H1 (cell line): ENCODE measurements around the gene MYL7. TPM values are rescaled to one million over a fixed set of nuclear protein-coding genes. Genes with fewer than 3 reads are reported as not detected.

Experiments used
- CTCF ChIA-PET: fragments of 300-600 bp; sonication (Branson Sonifier 250); formaldehyde crosslinking; loops from one replicate; lab custom pipeline; 2021; ENCODE audit not compliant: partially characterized antibody; lab: Charles Lee
- POLR2A ChIA-PET: fragments of 300-600 bp; sonication (Branson Sonifier 250); formaldehyde crosslinking; loops from one replicate; lab custom pipeline; 2021; ENCODE audit warnings: inconsistent platforms; ENCODE audit not compliant: partially characterized antibody; lab: Charles Lee
- DNase-seq, 2 experiments: peaks; one replicate each; pipeline versions ENCODE4 v3.0.0 to v3.0.0-alpha.2; 2010 to 2022; ENCODE audit warnings: low spot score in 2 of 2, low read depth in 1 of 2, mixed read lengths in 1 of 2
- FAIRE-seq: peaks from 2 replicates; lab custom pipeline; 2011; peaks lifted over from hg19 to GRCh38; lab: Jason Lieb, UNC
- H2AFZ ChIP-seq: 2 replicates; pipeline ENCODE4 v1.8.1; 2012; ENCODE audit warnings: low read length, inconsistent platforms
- H2AK5ac ChIP-seq: 2 replicates; pipeline ENCODE4 v1.6.1; 2013; ENCODE audit warnings: low read depth, low read length
- H2BK120ac ChIP-seq: replicated peaks from 2 replicates; pipeline ENCODE3; 2013; ENCODE audit warnings: low read depth, low read length, inconsistent platforms
- H2BK12ac ChIP-seq: 2 replicates; pipeline ENCODE4 v1.6.1; 2013; ENCODE audit warnings: low read depth, low read length
- H2BK15ac ChIP-seq: 2 replicates; pipeline ENCODE4 v1.6.1; 2013; ENCODE audit warnings: low read length
- H2BK20ac ChIP-seq: 2 replicates; pipeline ENCODE4 v1.6.1; 2013; ENCODE audit warnings: low read length
- H2BK5ac ChIP-seq: 2 replicates; pipeline ENCODE4 v1.6.1; 2013; ENCODE audit warnings: low read depth, low read length
- H3K14ac ChIP-seq: 2 replicates; pipeline ENCODE4 v1.6.1; 2013; ENCODE audit warnings: inconsistent platforms; ENCODE audit not compliant: insufficient read length
- H3K18ac ChIP-seq: 2 replicates; pipeline ENCODE4 v1.6.1; 2013; ENCODE audit warnings: low read length; ENCODE audit errors: extremely low read depth
- H3K23ac ChIP-seq: 2 replicates; pipeline ENCODE4 v1.6.1; 2013; ENCODE audit warnings: inconsistent platforms; ENCODE audit not compliant: insufficient read length
- H3K23me2 ChIP-seq: 2 replicates; pipeline ENCODE4 v1.6.1; 2013; ENCODE audit warnings: low read depth, low read length
- H3K27ac ChIP-seq: 2 replicates; pipeline ENCODE4 v1.6.1; 2011; ENCODE audit warnings: low read depth, low read length, inconsistent platforms
- H3K27me3 ChIP-seq, 4 experiments: replicated peaks in 1 of 4; 1 replicate in 1 of 4; 2 replicates in 3 of 4; pipeline versions ENCODE4 v1.6.1 to v1.8.1; 2011 to 2013; ENCODE audit warnings: low read length in 3 of 4, mild to moderate bottlenecking in 3 of 4, inconsistent platforms in 2 of 4, mixed read lengths in 2 of 4, moderate library complexity in 1 of 4; ENCODE audit not compliant: control insufficient read depth in 3 of 4, insufficient read depth in 3 of 4; ENCODE audit errors: extremely low read depth in 1 of 4
- H3K36me3 ChIP-seq, 4 experiments: 2 replicates each; pipeline versions ENCODE4 v1.6.1 to v1.8.1; 2011 to 2013; ENCODE audit warnings: mild to moderate bottlenecking in 4 of 4, low read length in 3 of 4, moderate library complexity in 2 of 4, control low read depth in 1 of 4, inconsistent platforms in 1 of 4; ENCODE audit not compliant: insufficient read depth in 4 of 4, control insufficient read depth in 2 of 4
- H3K4ac ChIP-seq: replicated peaks from 2 replicates; pipeline ENCODE3; 2013; ENCODE audit warnings: low read length, low read depth, mixed read lengths, inconsistent platforms; ENCODE audit not compliant: insufficient read length
- H3K4me1 ChIP-seq, 4 experiments: replicated peaks in 1 of 4; 1 replicate in 1 of 4; 2 replicates in 3 of 4; pipeline versions ENCODE4 v1.6.1 to v1.8.1; 2011 to 2013; ENCODE audit warnings: low read length in 3 of 4, inconsistent platforms in 2 of 4, mixed read lengths in 1 of 4; ENCODE audit not compliant: insufficient read depth in 4 of 4, control insufficient read depth in 3 of 4
- H3K4me2 ChIP-seq, 2 experiments: 2 replicates each; pipeline versions ENCODE4 v1.6.1 to v1.8.1; 2011 to 2013; ENCODE audit warnings: low read depth in 2 of 2, low read length in 2 of 2, control low read depth in 1 of 2, inconsistent platforms in 1 of 2, mild to moderate bottlenecking in 1 of 2; ENCODE audit not compliant: insufficient read depth in 1 of 2
- H3K4me3 ChIP-seq, 4 experiments: fragments of 200-600, 300-600 bp in 1 of 4; sonication (generic), shearing (Covaris generic), sonication (Bioruptor Twin) in 1 of 4; 2 replicates each; pipeline versions ENCODE4 v1.5.1 to v1.8.1; 2011 to 2016; ENCODE audit warnings: low read length in 4 of 4, low read depth in 3 of 4, control low read depth in 2 of 4, inconsistent platforms in 2 of 4, mild to moderate bottlenecking in 2 of 4, mixed read lengths in 1 of 4, moderate library complexity in 1 of 4; ENCODE audit not compliant: insufficient read depth in 2 of 4; ENCODE audit errors: extremely low read depth in 1 of 4
- H3K56ac ChIP-seq: replicated peaks from 2 replicates; pipeline ENCODE3; 2013; ENCODE audit warnings: low read depth, mild to moderate bottlenecking, mixed read lengths, low read length, inconsistent platforms; ENCODE audit not compliant: insufficient read length
- H3K79me1 ChIP-seq: 2 replicates; pipeline ENCODE4 v1.6.1; 2013; ENCODE audit warnings: low read depth, low read length, control low read depth
- H3K79me2 ChIP-seq, 2 experiments: 2 replicates each; pipeline versions ENCODE4 v1.6.1 to v1.8.1; 2012 to 2013; ENCODE audit warnings: low read length in 2 of 2, mild to moderate bottlenecking in 2 of 2, inconsistent platforms in 1 of 2; ENCODE audit not compliant: insufficient read depth in 2 of 2, control insufficient read depth in 1 of 2
- H3K9ac ChIP-seq, 4 experiments: replicated peaks in 1 of 4; 1 replicate in 1 of 4; 2 replicates in 3 of 4; pipeline versions ENCODE4 v1.6.1 to v1.8.1; 2011 to 2013; ENCODE audit warnings: low read depth in 3 of 4, low read length in 3 of 4, control low read depth in 2 of 4, mild to moderate bottlenecking in 2 of 4, moderate library complexity in 2 of 4, inconsistent platforms in 1 of 4; ENCODE audit errors: extremely low read depth in 1 of 4
- H3K9me3 ChIP-seq, 2 experiments: 2 replicates each; pipeline versions ENCODE4 v1.6.1 to v1.8.1; 2012 to 2013; ENCODE audit warnings: mild to moderate bottlenecking in 2 of 2, moderate library complexity in 2 of 2, control low read depth in 1 of 2, inconsistent platforms in 1 of 2, low read depth in 1 of 2, low read length in 1 of 2, mixed read lengths in 1 of 2; ENCODE audit not compliant: insufficient read depth in 2 of 2
- H4K20me1 ChIP-seq, 2 experiments: replicated peaks in 1 of 2; 2 replicates each; pipeline versions ENCODE3 to v1.8.1; 2011 to 2013; ENCODE audit warnings: inconsistent platforms in 2 of 2, low read length in 2 of 2, mild to moderate bottlenecking in 1 of 2; ENCODE audit not compliant: insufficient read depth in 2 of 2, control insufficient read depth in 1 of 2
- H4K5ac ChIP-seq: 2 replicates; pipeline ENCODE4 v1.6.1; 2013; ENCODE audit warnings: low read length, low read depth, mixed read lengths, inconsistent platforms; ENCODE audit not compliant: insufficient read length
- H4K8ac ChIP-seq: 2 replicates; pipeline ENCODE4 v1.8.0; 2013; ENCODE audit warnings: mild to moderate bottlenecking, moderate library complexity, low read length, inconsistent platforms; ENCODE audit not compliant: insufficient read depth; ENCODE audit errors: extremely low read depth
- H4K91ac ChIP-seq: replicated peaks from 2 replicates; pipeline ENCODE3; 2013; ENCODE audit warnings: low read length, mixed read lengths, inconsistent platforms; ENCODE audit not compliant: insufficient read length
- CHD2 ChIP-seq: IDR thresholded peaks from 2 replicates; pipeline ENCODE4 v1.6.1; 2012; ENCODE audit warnings: low read length, improper control_type of control experiment
- EZH2 ChIP-seq: fragments of 200-600 bp; sonication (generic); IDR thresholded peaks from 2 replicates; pipeline ENCODE4 v1.7.1; 2012; ENCODE audit warnings: low read depth, mild to moderate bottlenecking, moderate library complexity, low read length, inconsistent platforms; ENCODE audit not compliant: severe bottlenecking
- WGBS, 2 experiments: shearing (Covaris generic) in 1 of 2; methylation state at CpG; one replicate each; pipeline versions ENCODE4 v1.1.6 to v1.1.7; 2013 to 2015; ENCODE audit warnings: low lambda C conversion rate in 2 of 2, mixed read lengths in 2 of 2, inconsistent platforms in 1 of 2, low coverage in 1 of 2, missing lambda C conversion rate in 1 of 2; ENCODE audit not compliant: insufficient replicate concordance in 2 of 2, insufficient coverage in 1 of 2, insufficient read length in 1 of 2; ENCODE audit errors: extremely low coverage in 1 of 2, missing lambda C conversion rate in 1 of 2; 5-methylcytosine and 5-hydroxymethylcytosine counted together
- polyA plus RNA-seq, 7 experiments: library from polyadenylated mRNA; depleted of rRNA in 3 of 7; stranded (reverse) in 5 of 7; unstranded in 2 of 7; fragments of >200 nt in 5 of 7; fragments of 200-250 nt in 2 of 7; gene quantifications; 1 replicate in 5 of 7; 2 replicates in 1 of 7; 4 replicates in 1 of 7; pipeline versions ENCODE4 v1.2.1 to v1.2.3, GENCODE V29; 2011 to 2013; ENCODE audit warnings: missing spikeins in 2 of 7, mixed read lengths in 2 of 7
- total RNA-seq: library from RNA; stranded (reverse); fragmentation: NEBNext Ultra II Directional; extraction: Animal tissue kit (Norgen Biotek cat#: 25700); gene quantifications from 2 replicates; pipeline ENCODE4 v1.2.1, GENCODE V29; 2021
- TF ChIP-seq, protein P1 (sequence below): IDR thresholded peaks from 2 replicates; pipeline ENCODE4 v1.6.1; 2011; ENCODE audit warnings: low read length, improper control_type of control experiment

MYL7 gene
- total and polyA plus RNA-seq, 2 of the 8 experiments (the other 6 are each of a cell fraction or from before 2014, with no cell fraction given), result 3.3 to 3.4 TPM

DNA sequence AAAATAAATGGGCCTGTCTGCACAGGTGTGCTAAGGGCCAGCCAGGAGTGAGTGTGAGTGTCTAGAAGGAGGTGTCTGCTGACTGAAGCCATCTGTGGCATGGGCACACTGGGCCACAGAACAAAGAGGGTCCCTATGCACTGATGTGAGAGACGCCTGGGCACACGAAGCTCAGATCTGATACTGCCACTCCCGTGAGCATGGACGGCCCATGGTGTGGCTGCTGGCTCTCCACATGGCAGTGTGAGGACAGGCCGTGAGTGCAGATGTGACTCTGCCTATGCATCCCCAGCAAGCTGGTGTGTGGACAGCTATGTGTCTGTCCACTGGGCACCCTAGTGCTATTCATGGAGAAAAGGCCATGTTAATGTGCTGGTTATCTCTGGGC lies 12.8 kb upstream of the MYL7 start:
- TF ChIP-seq, protein P1, sequence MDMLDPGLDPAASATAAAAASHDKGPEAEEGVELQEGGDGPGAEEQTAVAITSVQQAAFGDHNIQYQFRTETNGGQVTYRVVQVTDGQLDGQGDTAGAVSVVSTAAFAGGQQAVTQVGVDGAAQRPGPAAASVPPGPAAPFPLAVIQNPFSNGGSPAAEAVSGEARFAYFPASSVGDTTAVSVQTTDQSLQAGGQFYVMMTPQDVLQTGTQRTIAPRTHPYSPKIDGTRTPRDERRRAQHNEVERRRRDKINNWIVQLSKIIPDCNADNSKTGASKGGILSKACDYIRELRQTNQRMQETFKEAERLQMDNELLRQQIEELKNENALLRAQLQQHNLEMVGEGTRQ, result no peak
- no peak for TF ChIP-seq CHD2
- no peak for TF ChIP-seq EZH2
- TF ChIP-seq, all 59 proteins: peak for 0
- Histone ChIP-seq H4K5ac (no peak overlapping the region), H3K4me1 (no peaks in the 10 kb centered on the region), H3K9ac (no peak overlapping the region), H3K4me2 (no peak overlapping the region), H3K23ac (no peak overlapping the region), H2BK120ac (no peak overlapping the region), H3K79me1 (no peaks in the 10 kb centered on the region), H2AFZ (no peak overlapping the region), H2BK5ac (no peak overlapping the region), H3K56ac (no peak overlapping the region), H4K8ac (no peak overlapping the region), H3K4me3 (no peak overlapping the region), H3K23me2 (no peaks in the 10 kb centered on the region), H3K9me3 (no peaks in the 10 kb centered on the region), H3K4ac (no peak overlapping the region), H3K36me3 (no peaks in the 10 kb centered on the region), H3K27me3 (no peaks in the 10 kb centered on the region; a peak in 2 of 7 replicates), H4K91ac (no peak overlapping the region), H2AK5ac (no peak overlapping the region), H3K27ac (no peak overlapping the region), H4K20me1 (no peaks in the 10 kb centered on the region), H3K14ac (no peak overlapping the region), H2BK15ac (no peak overlapping the region), H2BK20ac (no peak overlapping the region), H2BK12ac (no peak overlapping the region), H3K79me2 (no peaks in the 10 kb centered on the region), H3K18ac (no peak overlapping the region)
- DNase-seq (no peak), FAIRE-seq (no peak)
- POLR2A ChIA-PET, result no interaction called here
- 86% methylated on average over 5 of the region's 5 CpGs; no CpG with 5 or more reads in 1 of the 2 experiments for WGBS, 2 experiments
- CTCF ChIA-PET, result interaction anchor here (0.8 to 6.1 kb wide), 14 partner anchors 9 to 87 kb away, joined by 3 to 46 read pairs (median 4); no protein-coding TSS in a partner anchor
